ENCODE measurements around the gene CDC25B.

- TF ChIP-seq ZNF70 (CRISPR knock-in tag; IDR thresholded peaks at IDR 0.05) (no peak), GLIS3 (CRISPR knock-in tag; IDR thresholded peaks at IDR 0.05) (no peak), TOX (CRISPR knock-in tag; IDR thresholded peaks at IDR 0.05; ENCODE audit: borderline replicate concordance) (no peak), PATZ1 (CRISPR knock-in tag; IDR thresholded peaks at IDR 0.05; ENCODE audit: borderline replicate concordance) (no peak), CREB5 (CRISPR knock-in tag; IDR thresholded peaks at IDR 0.05; ENCODE audit: low read depth) (no peak)
Measured at GRCh38 chr20:3801846-3802245, 5.7 kb downstream of the CDC25B start.
